ENCODE measurements around the gene FGF11. TPM values are rescaled to one million over a fixed set of nuclear protein-coding genes. Genes with fewer than 3 reads are reported as not detected.
A peak's percentile ranks its signal among the peaks of the same experiment; 100 is the strongest.

The FGF11 gene
- total RNA-seq, 2 donors from 2014 or later = 2.1 TPM; not detected in 1

- no peak for TF ChIP-seq POLR2A (IDR thresholded peaks at IDR 0.05)
- no peak for TF ChIP-seq CTCF (IDR thresholded peaks at IDR 0.05)
- H3K4me1 ChIP-seq = peaks cover 31% of the 10 kb centered on the region
- H3K4me3 ChIP-seq = no peak overlapping the region
- no peaks in the 10 kb centered on the region for H3K9me3 ChIP-seq
- DNase-seq = no peak
- no peak overlapping the region for H3K27ac ChIP-seq
- intact Hi-C loops (cut with DNase I) = loop anchor here (5.0 kb wide), 1 partner anchor 44 kb away; no protein-coding TSS in a partner anchor
- H3K36me3 ChIP-seq (replicated peaks in 1 of 2; ENCODE audit: insufficient read depth in 1 of 2, low read depth in 2 of 2) = no peaks in the 10 kb centered on the region
- H3K27me3 ChIP-seq = no peaks in the 10 kb centered on the region
- WGBS, 2 donors = 74 to 81% methylated on average over 7 of the region's 7 CpGs
- no peak for ATAC-seq
These were observed 4.5 kb downstream of the FGF11 start for GRCh38 chr17:7443499-7444485.

- 3% methylated on average over 15 to 49 of the region's 51 CpGs for WGBS, 2 donors
- H3K9me3 ChIP-seq = no peaks in the 10 kb centered on the region
- ATAC-seq (peak; percentile 87), DNase-seq (peak; percentile 82 to 91 (median 88))
- intact Hi-C loops (cut with DNase I) = loop anchor here (5.0 kb wide), 1 partner anchor 42 kb away; no protein-coding TSS in a partner anchor
- TF ChIP-seq CTCF (IDR thresholded peaks at IDR 0.05) (peak in 4 of 7 experiments; percentile 7 to 40 (median 18)), POLR2A (IDR thresholded peaks at IDR 0.05) (peak in 2 of 3 donors; percentile 28 to 30)
- peak within 1 kb of the TSS; percentile 3 to 35 for H3K4me3 ChIP-seq
- peak within 1 kb of the TSS; percentile 33 to 75 (median 51) for H3K27ac ChIP-seq
- H3K4me1 ChIP-seq = peaks cover 22% of the 10 kb centered on the region
- H3K27me3 ChIP-seq = no peaks in the 10 kb centered on the region
- H3K36me3 ChIP-seq (replicated peaks in 1 of 2; ENCODE audit: insufficient read depth in 1 of 2, low read depth in 2 of 2) = no peaks in the 10 kb centered on the region
These were observed 5.6 kb downstream of the FGF11 start, which contains the start of gene CHRNB1 for GRCh38 chr17:7444682-7445618. CHRNB1 (plus strand) TSS chr17:7445061; CDS start chr17:7445128, 67 bp downstream.

- H3K27ac ChIP-seq = peak overlapping the region in 3 of 4 donors; percentile 33 to 75 (median 66)
- intact Hi-C loops (cut with DNase I) = no loop called here
- DNase-seq = peak in 1 of 4 donors; percentile 45
- 4% methylated on average over 16 of the region's 16 CpGs for WGBS, 2 donors
- peak; percentile 53 for ATAC-seq
- no peaks in the 10 kb centered on the region for H3K36me3 ChIP-seq (replicated peaks in 1 of 2; ENCODE audit: insufficient read depth in 1 of 2, low read depth in 2 of 2)
- H3K4me1 ChIP-seq = peaks cover 16% of the 10 kb centered on the region
- TF ChIP-seq POLR2A (IDR thresholded peaks at IDR 0.05) (no peak), CTCF (IDR thresholded peaks at IDR 0.05) (no peak)
- no peaks in the 10 kb centered on the region for H3K27me3 ChIP-seq
- H3K9me3 ChIP-seq = no peaks in the 10 kb centered on the region
- H3K4me3 ChIP-seq = peak overlapping the region in 1 of 2 donors; percentile 35
These were observed 6.3 kb downstream of the FGF11 start for GRCh38 chr17:7445619-7445968.

- TF ChIP-seq POLR2A (IDR thresholded peaks at IDR 0.05) = no peak
- no peak for TF ChIP-seq CTCF (IDR thresholded peaks at IDR 0.05)
- DNase-seq (no peak), ATAC-seq (no peak)
- H3K4me1 ChIP-seq = peaks cover 11% of the 10 kb centered on the region
- WGBS, 2 donors = 91 to 92% methylated on average over 7 of the region's 7 CpGs
- H3K27ac ChIP-seq = no peak overlapping the region
- no peak overlapping the region for H3K4me3 ChIP-seq
- no peaks in the 10 kb centered on the region for H3K36me3 ChIP-seq (replicated peaks in 1 of 2; ENCODE audit: insufficient read depth in 1 of 2, low read depth in 2 of 2)
- intact Hi-C loops (cut with DNase I) = no loop called here
- H3K9me3 ChIP-seq = no peaks in the 10 kb centered on the region
- no peaks in the 10 kb centered on the region for H3K27me3 ChIP-seq
These were observed 9.1 kb downstream of the FGF11 start for GRCh38 chr17:7448461-7448860.

All from body of pancreas (tissue), 4 donors.